HG02840 (cell line): ENCODE measurements around the gene CLECL1.
A peak's percentile ranks its signal among the peaks of the same experiment; 100 is the strongest.

Experiments used
- ATAC-seq: cut with Tn5 transposase; IDR thresholded peaks from one replicate; pipeline ENCODE4 v1.9.1; 2021; ENCODE audit warnings: mild to moderate bottlenecking, moderate library complexity, moderate number of reproducible peaks; ENCODE audit not compliant: unreplicated experiment, low FRiP score

The CLECL1 gene

GRCh38 chr12:9732921-9733461 lies at the start of gene CLECL1:
TSS of gene CLECL1 (minus strand) at chr12:9733097.
- peak; percentile 36 for ATAC-seq

GRCh38 chr12:9781360-9781759 lies 48.5 kb upstream of the CLECL1 start:
- ATAC-seq = no peak

- ATAC-seq = no peak
Measured at GRCh38 chr12:9779209-9779608, 46.3 kb upstream of the CLECL1 start.

GRCh38 chr12:9776781-9777180 lies 43.9 kb upstream of the CLECL1 start:
- no peak for ATAC-seq

GRCh38 chr12:9773216-9773877 lies 40.5 kb upstream of the CLECL1 start:
- no peak for ATAC-seq

- ATAC-seq = no peak
Measured at GRCh38 chr12:9763025-9763424, 30.1 kb upstream of the CLECL1 start.

GRCh38 chr12:9762369-9762768 lies 29.5 kb upstream of the CLECL1 start:
- no peak for ATAC-seq

GRCh38 chr12:9761419-9761781 lies 28.5 kb upstream of the CLECL1 start:
- ATAC-seq = no peak

- ATAC-seq = peak; percentile 38
Measured at GRCh38 chr12:9760699-9761418, 28.0 kb upstream of the CLECL1 start, which contains the start of gene CD69. TSS of gene CD69 (minus strand) at chr12:9760901. CDS start at chr12:9760820, 81 bp downstream.

GRCh38 chr12:9760120-9760519 lies 27.2 kb upstream of the CLECL1 start:
- no peak for ATAC-seq

- no peak for ATAC-seq
Measured at GRCh38 chr12:9759694-9760093, 26.8 kb upstream of the CLECL1 start.

GRCh38 chr12:9758119-9758518 lies 25.2 kb upstream of the CLECL1 start:
- no peak for ATAC-seq

- ATAC-seq = no peak
Measured at GRCh38 chr12:9757433-9758025, 24.6 kb upstream of the CLECL1 start.

- no peak for ATAC-seq
Measured at GRCh38 chr12:9756706-9757105, 23.8 kb upstream of the CLECL1 start.

- ATAC-seq = no peak
Measured at GRCh38 chr12:9756170-9756569, 23.3 kb upstream of the CLECL1 start.

- no peak for ATAC-seq
Measured at GRCh38 chr12:9755567-9755966, 22.7 kb upstream of the CLECL1 start.

- no peak for ATAC-seq
Measured at GRCh38 chr12:9755035-9755434, 22.1 kb upstream of the CLECL1 start.

GRCh38 chr12:9754099-9754927 lies 21.4 kb upstream of the CLECL1 start:
- no peak for ATAC-seq

- no peak for ATAC-seq
Measured at GRCh38 chr12:9753498-9753897, 20.6 kb upstream of the CLECL1 start.

GRCh38 chr12:9753073-9753472 lies 20.2 kb upstream of the CLECL1 start:
- ATAC-seq = no peak
